K562 (cell line): ENCODE data around the gene CFD. TPM values are rescaled to one million over a fixed set of nuclear protein-coding genes. Genes with fewer than 3 reads are reported as not detected.

Experiments
- ATF4 ChIP-seq: fragments of 450-650 bp; formaldehyde crosslinking; IDR thresholded peaks from 2 replicates; pipeline ENCODE4 v1.4.0; 2022; ENCODE audit warnings: mild to moderate bottlenecking, moderate library complexity
- E2F5 ChIP-seq: sonication (generic); formaldehyde crosslinking; IDR thresholded peaks from 2 replicates; pipeline ENCODE4 v1.8.0; 2022; ENCODE audit warnings: mild to moderate bottlenecking, missing genetic modification reagents
- GABPB1 ChIP-seq: sonication (generic); formaldehyde crosslinking; IDR thresholded peaks from 2 replicates; pipeline ENCODE4 v1.8.0; 2022; ENCODE audit warnings: mild to moderate bottlenecking, missing genetic modification reagents
- KAT8 ChIP-seq: fragments of 450-650 bp; IDR thresholded peaks from 2 replicates; pipeline ENCODE4 v1.6.1; 2016; ENCODE audit warnings: low read depth, mild to moderate bottlenecking
- NCOA6 ChIP-seq: fragments of 450-650 bp; IDR thresholded peaks from 2 replicates; pipeline ENCODE4 v1.6.1; 2017; ENCODE audit warnings: mild to moderate bottlenecking
- NONO ChIP-seq, 2 experiments: fragments of 200-400 bp in 1 of 2; fragments of 450-650 bp in 1 of 2; formaldehyde crosslinking in 1 of 2; IDR thresholded peaks; 2 replicates each; pipeline ENCODE4 v1.6.1; 2017; ENCODE audit warnings: low read depth in 2 of 2, mild to moderate bottlenecking in 2 of 2, moderate library complexity in 2 of 2, low read length in 1 of 2
- PCBP1 ChIP-seq: fragments of 200-400 bp; formaldehyde crosslinking; IDR thresholded peaks from 2 replicates; pipeline ENCODE4 v1.6.1; 2018; ENCODE audit warnings: mild to moderate bottlenecking, low read depth, low read length; ENCODE audit not compliant: poor library complexity, severe bottlenecking
- POLR2AphosphoS5 ChIP-seq: IDR thresholded peaks from 2 replicates; pipeline ENCODE4 v1.6.1; 2011; ENCODE audit warnings: mild to moderate bottlenecking, low read depth, low read length, moderate library complexity; ENCODE audit not compliant: control insufficient read depth, insufficient read depth
- POLR2H ChIP-seq: IDR thresholded peaks from 2 replicates; pipeline ENCODE4 v1.6.1; 2016; ENCODE audit warnings: missing genetic modification characterization, low read depth, mild to moderate bottlenecking, control low read depth, missing compliant biosample characterization, moderate library complexity
- RERE ChIP-seq: sonication (generic); formaldehyde crosslinking; IDR thresholded peaks from 2 replicates; pipeline ENCODE4 v1.8.0; 2023; ENCODE audit warnings: missing genetic modification reagents, mild to moderate bottlenecking, borderline replicate concordance
- SFPQ ChIP-seq: fragments of 200-400 bp; formaldehyde crosslinking; IDR thresholded peaks from 2 replicates; pipeline ENCODE4 v1.6.1; 2017; ENCODE audit warnings: mild to moderate bottlenecking, low read depth, low read length, moderate library complexity
- TFE3 ChIP-seq: fragments of 450-650 bp; formaldehyde crosslinking; IDR thresholded peaks from 2 replicates; pipeline ENCODE4 v1.4.0; 2020; ENCODE audit warnings: mild to moderate bottlenecking, mixed read lengths
- ZNF41 ChIP-seq: fragments of 250-450 bp; sonication (Bioruptor Pico); conservative IDR thresholded peaks from 2 replicates; pipeline ENCODE4 v1.4.0; 2020; ENCODE audit warnings: mild to moderate bottlenecking
- polyA plus RNA-seq, 8 experiments: library from polyadenylated mRNA; depleted of rRNA in 4 of 8; stranded (reverse) in 5 of 8; unstranded in 3 of 8; fragments of >200 nt; fragmentation: Nextera tagmentation in 2 of 8; fragmentation: Illumina TruSeq in 1 of 8; extraction: Ambion mirVana in 2 of 8; extraction: Trizol in 1 of 8; gene quantifications; 2 replicates each; pipeline versions ENCODE4 v1.2.1 to v1.2.3, GENCODE V29; 2011 to 2014; ENCODE audit warnings: inconsistent platforms in 1 of 8, missing spikeins in 1 of 8
- total RNA-seq, 7 experiments: library from RNA; depleted of rRNA in 6 of 7; stranded (reverse); fragments of >200 nt in 6 of 7; fragmentation: Illumina TruSeq in 2 of 7; extraction: Trizol in 2 of 7; gene quantifications; 2 replicates each; pipeline versions ENCODE4 v1.2.1 to v1.2.3, GENCODE V29; 2011 to 2021; ENCODE audit warnings: low replicate concordance in 1 of 7

CFD gene
- total and polyA plus RNA-seq, 9 of the 15 experiments (the other 6 are each of a cell fraction or from before 2014, with no cell fraction given), result 0.52 to 59.4 (median 7.6) TPM

GRCh38 chr19:813219-814151 lies 46.0 kb upstream of the CFD start (continued):
- TF ChIP-seq POLR2AphosphoS5, result no peak
- TF ChIP-seq TFE3 (CRISPR knock-in tag), result no peak
- no peak for TF ChIP-seq ATF4 (CRISPR knock-in tag)
- no peak for TF ChIP-seq ZNF41 (CRISPR knock-in tag)
- no peak for TF ChIP-seq E2F5 (CRISPR knock-in tag)
- TF ChIP-seq NCOA6, result no peak
- TF ChIP-seq NONO (IDR thresholded peaks at IDR 0.05; ENCODE audit: low read depth in 2 of 2, low read length in 1 of 2), result peak; percentile 42 to 48; a peak in 3 of 4 replicates
- TF ChIP-seq SFPQ, result peak; percentile 69; the same call in 1 of the 2 replicates
- TF ChIP-seq KAT8, result no peak
- no peak for TF ChIP-seq RERE (CRISPR knock-in tag)
- no peak for TF ChIP-seq GABPB1 (CRISPR knock-in tag)
- TF ChIP-seq PCBP1, result peak; percentile 95
- TF ChIP-seq POLR2H (tag), result no peak
